22Rv1 (cell line): ENCODE data around the gene WWOX.

Experiments
- CTCF ChIP-seq: fragments of 450-650 bp; IDR thresholded peaks from 2 replicates; pipeline ENCODE4 v1.5.1; 2017; ENCODE audit warnings: mild to moderate bottlenecking
- ZFX ChIP-seq: fragments of 450-650 bp; IDR thresholded peaks from 2 replicates; pipeline ENCODE4 v1.6.1; 2017; ENCODE audit warnings: antibody characterized with exemption, borderline replicate concordance

GRCh38 chr16:78476615-78477014, 377.2 kb downstream of the WWOX start:
- TF ChIP-seq CTCF (no peak), ZFX (no peak)
